ENCODE results near the gene ROBO2. TPM values are rescaled to one million over a fixed set of nuclear protein-coding genes. Genes with fewer than 3 reads are reported as not detected.
A peak's percentile ranks its signal among the peaks of the same experiment; 100 is the strongest.

The ROBO2 gene
- total RNA-seq, 1 donor from 2014 or later = 330 TPM

GRCh38 chr3:77466562-77467115 lies 426.7 kb downstream of the ROBO2 start:
- Mint-ChIP-seq H3K27me3 (ENCODE audit: unreplicated experiment) (peaks cover 14% of the 10 kb centered on the region), H3K4me3 (ENCODE audit: unreplicated experiment) (peak overlapping the region; percentile 58), H3K27ac (ENCODE audit: unreplicated experiment) (peak overlapping the region; percentile 84), H3K9me3 (ENCODE audit: unreplicated experiment) (peaks cover 15% of the 10 kb centered on the region), H3K4me1 (ENCODE audit: low read depth, unreplicated experiment) (peaks cover 53% of the 10 kb centered on the region), H3K36me3 (ENCODE audit: unreplicated experiment) (no peaks in the 10 kb centered on the region)
- TF ChIP-seq, protein P1, sequence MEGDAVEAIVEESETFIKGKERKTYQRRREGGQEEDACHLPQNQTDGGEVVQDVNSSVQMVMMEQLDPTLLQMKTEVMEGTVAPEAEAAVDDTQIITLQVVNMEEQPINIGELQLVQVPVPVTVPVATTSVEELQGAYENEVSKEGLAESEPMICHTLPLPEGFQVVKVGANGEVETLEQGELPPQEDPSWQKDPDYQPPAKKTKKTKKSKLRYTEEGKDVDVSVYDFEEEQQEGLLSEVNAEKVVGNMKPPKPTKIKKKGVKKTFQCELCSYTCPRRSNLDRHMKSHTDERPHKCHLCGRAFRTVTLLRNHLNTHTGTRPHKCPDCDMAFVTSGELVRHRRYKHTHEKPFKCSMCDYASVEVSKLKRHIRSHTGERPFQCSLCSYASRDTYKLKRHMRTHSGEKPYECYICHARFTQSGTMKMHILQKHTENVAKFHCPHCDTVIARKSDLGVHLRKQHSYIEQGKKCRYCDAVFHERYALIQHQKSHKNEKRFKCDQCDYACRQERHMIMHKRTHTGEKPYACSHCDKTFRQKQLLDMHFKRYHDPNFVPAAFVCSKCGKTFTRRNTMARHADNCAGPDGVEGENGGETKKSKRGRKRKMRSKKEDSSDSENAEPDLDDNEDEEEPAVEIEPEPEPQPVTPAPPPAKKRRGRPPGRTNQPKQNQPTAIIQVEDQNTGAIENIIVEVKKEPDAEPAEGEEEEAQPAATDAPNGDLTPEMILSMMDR (IDR thresholded peaks at IDR 0.05; ENCODE audit: partially characterized antibody, unreplicated experiment) = no peak
- DNase-seq = no peak

DNA sequence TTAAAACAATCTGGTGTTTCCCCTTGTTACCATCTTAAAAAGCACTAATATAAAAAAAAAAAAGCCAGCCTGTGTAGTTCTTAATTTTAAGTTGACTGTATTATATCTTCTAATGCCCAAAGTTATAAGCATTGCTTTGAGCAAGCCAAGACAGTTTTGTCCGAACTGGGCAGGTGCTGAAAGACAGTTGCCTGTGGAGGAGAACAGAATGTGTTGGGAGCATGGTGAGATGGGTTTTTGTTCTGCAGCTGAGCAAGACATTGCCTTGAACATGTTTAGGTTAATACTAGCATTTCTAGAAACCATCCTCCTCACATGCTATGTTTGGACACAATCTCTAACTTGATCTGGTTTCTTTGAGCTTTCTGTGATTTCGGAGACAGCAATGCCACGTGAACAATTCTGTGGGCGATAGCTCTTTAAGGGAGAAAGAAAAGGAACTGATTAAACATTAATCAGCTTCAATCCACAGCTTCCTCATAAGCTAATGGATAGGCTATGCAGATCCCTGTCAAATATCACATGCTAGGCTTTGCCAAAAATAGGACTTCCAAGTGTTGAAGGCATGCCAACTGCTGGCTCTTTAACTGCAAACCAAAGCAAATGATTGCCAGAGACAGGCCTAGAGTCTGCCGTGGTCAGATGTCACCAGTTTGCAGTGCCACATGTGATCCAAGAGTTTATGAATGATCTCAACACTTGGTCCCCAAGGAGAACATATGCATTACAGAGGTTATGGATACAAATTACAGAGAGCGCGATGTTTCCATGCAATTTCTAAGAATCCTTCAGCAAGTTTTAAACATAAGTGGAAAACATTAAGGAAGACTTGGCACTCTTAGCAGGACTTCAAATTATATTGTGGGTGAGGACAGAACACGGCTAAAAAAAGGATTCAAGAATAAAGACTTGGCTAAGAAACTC lies 428.1 kb downstream of the ROBO2 start:
- no peaks in the 10 kb centered on the region for H3K36me3 Mint-ChIP-seq (ENCODE audit: unreplicated experiment)
- H3K27ac Mint-ChIP-seq (ENCODE audit: unreplicated experiment) = peak overlapping the region; percentile 98
- H3K4me3 Mint-ChIP-seq (ENCODE audit: unreplicated experiment) = peak overlapping the region; percentile 70
- H3K27me3 Mint-ChIP-seq (ENCODE audit: unreplicated experiment) = peaks cover 14% of the 10 kb centered on the region
- H3K9me3 Mint-ChIP-seq (ENCODE audit: unreplicated experiment) = peaks cover 15% of the 10 kb centered on the region
- DNase-seq = peak; percentile 52
- H3K4me1 Mint-ChIP-seq (ENCODE audit: low read depth, unreplicated experiment) = peaks cover 61% of the 10 kb centered on the region
- TF ChIP-seq, protein P1 (IDR thresholded peaks at IDR 0.05; ENCODE audit: partially characterized antibody, unreplicated experiment) = no peak

DNA sequence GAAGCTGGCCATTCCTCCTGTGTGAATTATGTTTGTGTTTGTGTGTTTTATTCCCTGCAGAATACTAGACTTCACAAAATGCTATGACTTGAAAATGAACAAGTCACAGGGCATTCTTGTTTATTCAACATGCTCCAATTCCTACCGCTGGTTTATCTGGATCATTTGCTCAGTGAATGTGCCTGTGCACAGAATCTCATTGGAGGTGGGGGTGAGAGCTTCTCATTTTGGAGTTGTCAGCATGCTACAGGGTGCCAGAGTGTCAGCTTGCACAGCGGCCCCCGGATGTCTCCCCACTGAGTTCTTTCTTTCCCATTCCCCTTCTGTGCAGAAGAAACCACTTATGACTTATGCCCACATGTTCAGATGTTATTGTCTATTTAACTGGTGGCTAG lies 428.7 kb downstream of the ROBO2 start:
- H3K27me3 Mint-ChIP-seq (ENCODE audit: unreplicated experiment) = peaks cover 14% of the 10 kb centered on the region

GRCh38 chr3:77475507-77475906 lies 435.6 kb downstream of the ROBO2 start:
- Mint-ChIP-seq H3K27ac (ENCODE audit: unreplicated experiment) (peak overlapping the region; percentile 98), H3K36me3 (ENCODE audit: unreplicated experiment) (peaks cover 7% of the 10 kb centered on the region)
- no peak for DNase-seq

More for the DNA sequence above, 428.7 kb downstream of the ROBO2 start:
- peak; percentile 32 for DNase-seq
- TF ChIP-seq, protein P1 (IDR thresholded peaks at IDR 0.05; ENCODE audit: partially characterized antibody, unreplicated experiment) = no peak
- peak overlapping the region; percentile 70 for H3K4me3 Mint-ChIP-seq (ENCODE audit: unreplicated experiment)
- H3K27ac Mint-ChIP-seq (ENCODE audit: unreplicated experiment) = peak overlapping the region; percentile 98
- peaks cover 15% of the 10 kb centered on the region for H3K9me3 Mint-ChIP-seq (ENCODE audit: unreplicated experiment)
- H3K4me1 Mint-ChIP-seq (ENCODE audit: low read depth, unreplicated experiment) = peaks cover 62% of the 10 kb centered on the region
- H3K36me3 Mint-ChIP-seq (ENCODE audit: unreplicated experiment) = no peaks in the 10 kb centered on the region

More at GRCh38 chr3:77475507-77475906, 435.6 kb downstream of the ROBO2 start:
- peaks cover 26% of the 10 kb centered on the region for H3K9me3 Mint-ChIP-seq (ENCODE audit: unreplicated experiment)
- peak overlapping the region; percentile 79 for H3K4me3 Mint-ChIP-seq (ENCODE audit: unreplicated experiment)
- H3K27me3 Mint-ChIP-seq (ENCODE audit: unreplicated experiment) = peaks cover 8% of the 10 kb centered on the region
- H3K4me1 Mint-ChIP-seq (ENCODE audit: low read depth, unreplicated experiment) = peaks cover 49% of the 10 kb centered on the region
- TF ChIP-seq, protein P1 (IDR thresholded peaks at IDR 0.05; ENCODE audit: partially characterized antibody, unreplicated experiment) = no peak
